HG03558 (cell line): Measurements from ENCODE around the gene THBS1.

Source experiments
- ATAC-seq: cut with Tn5 transposase; IDR thresholded peaks from one replicate; pipeline ENCODE4 v1.9.1; 2021; ENCODE audit warnings: moderate number of reproducible peaks; ENCODE audit not compliant: unreplicated experiment; ENCODE audit errors: extremely low read depth

Gene THBS1

DNA sequence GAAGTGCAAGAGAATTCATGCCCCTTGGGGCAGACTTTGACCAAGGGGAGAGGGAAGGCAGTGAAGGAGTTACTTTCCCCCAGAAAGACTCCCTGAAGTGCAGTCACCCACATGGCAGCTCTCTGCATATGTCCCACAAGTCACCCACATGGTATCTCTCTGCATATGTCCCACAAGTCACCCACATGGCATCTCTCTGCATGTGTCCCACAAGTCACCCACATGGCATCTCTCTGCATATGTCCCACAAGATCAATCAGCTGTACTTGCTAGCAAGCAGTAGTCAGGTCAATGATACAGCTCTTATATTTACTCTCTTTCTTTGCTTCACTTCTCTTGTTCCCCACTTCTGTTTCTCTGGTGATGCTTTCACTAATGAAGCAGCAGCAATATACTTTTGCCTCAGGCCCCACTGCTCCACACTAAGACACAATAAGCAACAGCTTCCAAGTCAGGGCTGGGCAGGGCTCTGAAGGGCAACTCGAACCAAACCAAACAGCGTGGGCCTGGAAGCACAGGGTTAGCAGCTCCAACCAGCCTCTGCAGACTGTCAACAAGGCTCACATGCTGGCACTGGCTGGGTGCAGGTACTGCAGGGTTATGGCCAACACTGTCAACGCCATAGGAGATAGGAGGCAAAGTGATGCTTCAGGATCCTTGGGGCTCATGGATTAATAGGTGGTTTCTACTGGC lies 46.7 kb downstream of the THBS1 start:
- no peak for ATAC-seq

DNA sequence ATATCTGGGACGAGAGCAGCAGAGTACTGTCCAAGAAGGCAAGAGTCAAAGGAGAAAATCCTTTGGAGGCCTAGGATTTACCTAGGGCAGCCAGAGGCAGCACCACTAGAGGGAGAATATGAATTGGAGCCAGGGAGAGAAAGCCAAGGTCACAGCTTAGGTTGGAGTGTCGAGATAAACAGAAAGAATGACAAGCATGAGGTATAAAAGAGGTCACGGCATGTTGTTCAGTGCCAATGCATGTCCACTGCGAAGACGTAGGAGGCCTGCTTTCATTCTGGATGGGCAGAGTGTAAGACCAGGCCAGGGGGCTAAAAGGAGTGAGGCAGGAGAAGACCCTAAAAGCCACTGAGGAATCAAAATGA lies 47.2 kb downstream of the THBS1 start:
- ATAC-seq, result no peak

DNA sequence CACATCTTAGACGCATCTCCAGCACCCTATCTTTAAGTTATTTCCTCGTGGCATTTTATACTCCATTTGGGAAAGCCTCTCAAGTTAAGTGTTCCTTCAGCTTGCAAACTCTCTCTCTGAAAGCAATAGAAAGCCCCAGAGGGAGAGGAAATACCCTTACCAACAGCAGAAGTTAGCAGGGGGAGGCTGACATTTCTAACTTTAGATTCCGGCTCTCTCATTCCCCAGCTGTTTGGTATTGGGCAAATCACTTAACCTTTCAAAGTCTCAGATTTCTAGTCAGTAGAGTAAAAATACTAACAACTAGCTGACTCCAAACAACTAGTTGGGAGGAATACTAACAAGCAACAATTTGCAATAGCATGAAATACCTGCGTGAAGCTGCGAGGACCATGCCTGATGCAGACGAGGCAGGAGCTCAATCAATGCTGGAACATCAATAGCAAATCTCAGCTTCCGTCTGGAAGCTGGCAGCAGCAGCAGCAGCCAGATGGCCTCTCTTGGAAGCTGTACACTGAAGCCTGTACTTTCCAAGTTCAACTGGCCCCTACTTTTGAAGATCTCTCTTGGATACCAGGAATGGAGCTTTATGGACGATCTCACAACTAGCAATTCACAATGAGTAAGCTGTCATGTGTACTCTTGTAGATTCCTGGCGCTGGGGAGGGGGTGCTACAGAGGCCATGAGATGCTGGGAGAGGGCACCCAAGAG lies 47.8 kb downstream of the THBS1 start:
- no peak for ATAC-seq

DNA sequence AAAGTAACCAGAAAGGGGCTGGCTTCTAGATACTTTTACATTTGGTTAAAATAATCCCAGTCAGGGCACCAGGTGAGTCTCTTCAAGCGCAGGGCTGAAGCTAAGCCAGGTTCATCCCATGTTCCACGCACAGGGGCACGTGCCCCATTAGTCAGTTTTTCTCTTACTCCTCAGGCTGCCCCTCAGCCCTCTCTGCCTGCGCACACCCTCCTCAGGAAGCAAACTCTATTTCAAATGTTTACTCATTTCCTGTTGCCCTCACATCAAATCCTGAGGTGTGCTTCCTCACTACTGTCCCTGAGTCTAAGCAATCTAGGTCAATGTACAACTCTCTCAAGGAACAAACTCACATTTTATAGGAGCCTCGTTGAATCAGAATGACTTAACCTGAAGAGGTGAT lies 48.5 kb downstream of the THBS1 start:
- ATAC-seq, result no peak

DNA sequence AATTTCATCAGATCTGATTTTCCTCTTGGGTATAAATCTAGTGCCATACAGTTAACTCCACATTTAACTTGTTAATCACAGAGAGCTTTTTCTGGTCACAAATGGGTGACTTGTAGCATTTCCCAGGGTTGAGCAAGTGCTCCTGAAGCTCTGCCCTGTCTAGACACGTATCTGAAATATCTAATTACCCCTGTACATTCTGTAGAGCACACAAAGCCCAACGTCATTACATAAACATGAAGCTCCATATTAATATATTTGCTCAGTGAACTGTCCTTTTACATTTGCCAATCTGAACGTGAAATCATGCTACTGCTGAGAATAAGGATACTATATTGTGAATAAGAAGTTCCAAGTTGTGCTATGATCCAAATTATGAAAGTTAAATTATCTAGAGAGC lies 49.0 kb downstream of the THBS1 start:
- no peak for ATAC-seq

DNA sequence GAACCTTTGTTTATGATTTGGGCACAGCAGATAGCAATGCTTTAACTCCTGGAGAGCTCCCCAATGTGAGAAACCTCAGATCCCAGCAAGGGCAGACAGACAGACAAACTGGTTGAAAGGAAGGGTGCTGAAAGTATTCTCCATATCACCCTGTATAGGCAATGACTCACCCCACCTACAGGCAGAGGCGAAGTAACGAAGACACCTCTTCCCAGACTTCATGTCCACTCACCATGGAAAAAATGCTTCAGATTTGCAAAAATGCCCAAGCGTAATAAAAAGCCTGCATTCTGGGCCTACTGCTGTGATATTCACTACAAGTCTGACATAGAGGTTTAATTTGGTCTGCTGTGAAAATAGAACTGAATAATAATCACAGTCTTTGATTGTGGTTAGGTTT lies 50.5 kb downstream of the THBS1 start:
- ATAC-seq, result no peak

DNA sequence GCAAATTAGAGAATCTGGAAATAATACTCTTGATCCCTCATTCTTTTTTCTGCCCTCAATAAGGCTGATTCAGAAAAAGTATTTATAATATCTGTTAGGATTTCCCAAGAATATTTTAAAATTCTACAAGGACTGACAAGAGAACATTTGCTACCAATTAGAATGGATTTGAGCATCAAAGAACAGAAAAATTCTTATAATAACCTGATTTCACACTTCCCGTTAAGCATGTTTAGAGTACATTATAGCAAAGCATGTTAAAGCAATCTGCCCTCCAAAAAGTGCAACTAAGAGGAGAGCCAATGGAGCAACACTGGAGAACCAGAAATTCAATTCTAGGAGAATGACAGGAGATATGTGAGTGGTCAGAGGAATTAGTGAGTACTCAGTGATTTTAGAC lies 57.2 kb downstream of the THBS1 start:
- ATAC-seq, result no peak

DNA sequence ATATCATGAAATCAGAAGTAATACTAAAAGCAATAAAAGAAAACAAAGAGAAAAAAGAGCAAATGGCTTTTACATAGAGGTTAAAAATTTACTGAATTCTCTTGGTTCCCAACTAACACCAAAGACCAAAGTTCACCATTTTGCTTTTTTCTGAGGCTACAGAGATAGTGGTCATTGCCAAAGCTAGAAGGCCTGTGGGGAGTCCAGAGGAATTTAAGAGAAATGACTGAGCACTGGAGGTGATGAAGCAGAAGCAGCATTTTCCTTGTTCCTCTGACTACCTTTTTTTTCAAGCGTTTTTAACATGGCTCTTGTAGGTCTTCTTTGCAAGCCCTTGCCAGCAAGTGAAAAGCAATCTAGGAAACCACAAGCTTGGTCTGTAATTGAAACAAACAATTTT lies 58.2 kb downstream of the THBS1 start:
- no peak for ATAC-seq

DNA sequence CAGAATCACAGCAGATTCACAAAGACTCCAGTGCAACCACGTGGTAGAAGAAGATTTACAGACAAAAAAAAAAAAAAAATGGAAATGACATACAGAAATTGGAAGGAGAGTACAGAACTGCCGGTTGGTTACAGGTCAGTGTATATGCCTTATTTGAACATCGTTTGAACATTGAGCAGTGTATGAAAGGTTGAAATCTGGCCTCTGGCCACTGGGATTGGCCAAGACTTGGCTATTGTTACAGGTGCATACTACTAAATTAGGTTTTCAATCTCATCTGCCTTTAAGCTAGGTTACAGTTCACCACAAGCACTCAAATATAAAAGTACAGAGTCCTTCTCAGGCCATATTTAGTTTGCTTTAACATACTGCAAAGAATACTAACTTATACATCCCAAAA lies 59.8 kb downstream of the THBS1 start:
- no peak for ATAC-seq

DNA sequence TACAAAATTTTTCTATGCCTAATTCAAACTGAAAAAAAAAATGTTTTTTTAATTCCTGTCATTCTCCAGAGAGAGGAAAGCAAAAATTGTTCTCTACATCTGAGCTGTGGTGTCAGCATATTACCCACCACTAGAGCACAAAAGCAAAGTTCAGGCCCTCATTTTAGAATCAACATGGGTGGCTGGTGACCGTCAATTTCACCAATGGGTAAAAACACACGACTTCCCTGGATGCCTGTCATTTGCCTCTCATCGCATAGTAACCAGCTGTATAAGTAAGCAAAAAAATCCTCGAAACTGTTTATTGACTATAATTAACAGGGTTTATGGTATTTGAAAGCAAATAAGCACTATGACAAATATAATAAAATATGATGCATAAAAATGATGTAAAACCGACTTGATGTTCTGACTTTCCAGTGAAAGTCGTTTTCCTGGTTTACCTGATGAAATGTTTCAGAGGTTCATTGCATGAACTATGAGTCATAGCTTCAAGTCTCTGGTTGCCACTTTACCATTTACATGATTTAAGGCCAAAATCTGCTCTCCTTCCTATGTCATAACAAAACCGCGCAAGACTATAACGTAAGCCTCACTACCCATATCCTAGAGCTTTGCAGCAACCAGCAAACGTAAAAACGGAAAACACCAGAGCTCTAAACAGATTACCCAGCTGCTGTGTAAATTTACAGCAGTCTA lies 60.5 kb downstream of the THBS1 start:
- no peak for ATAC-seq

DNA sequence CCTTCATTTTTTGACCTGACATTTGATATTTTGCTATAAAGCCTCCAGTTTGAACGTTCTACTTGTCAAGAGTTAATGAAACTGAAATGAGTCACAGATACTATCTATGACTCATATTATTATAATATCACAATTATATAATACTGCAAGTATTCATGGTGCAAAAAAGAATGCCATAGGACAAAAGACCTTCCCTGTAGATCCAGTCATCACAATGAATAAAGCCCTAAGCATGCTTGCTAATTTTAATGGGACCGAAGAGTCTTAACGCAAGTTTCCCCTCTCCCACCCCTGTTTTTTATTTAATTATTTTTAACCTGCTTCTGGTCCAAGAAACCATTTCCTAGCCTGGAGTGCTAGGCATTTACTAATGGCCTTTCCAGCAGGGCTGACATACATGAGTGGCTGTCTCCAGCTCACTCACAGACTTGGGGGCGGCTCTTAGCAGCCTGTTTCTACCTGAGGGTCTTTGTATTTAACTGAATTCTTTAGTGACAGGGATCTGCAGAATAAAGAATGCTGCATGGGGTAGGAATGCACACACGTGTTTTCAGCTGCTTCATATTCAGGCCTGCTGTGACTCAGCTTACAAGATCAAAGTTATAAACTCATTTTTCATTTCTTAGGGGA lies 61.2 kb downstream of the THBS1 start:
- no peak for ATAC-seq

DNA sequence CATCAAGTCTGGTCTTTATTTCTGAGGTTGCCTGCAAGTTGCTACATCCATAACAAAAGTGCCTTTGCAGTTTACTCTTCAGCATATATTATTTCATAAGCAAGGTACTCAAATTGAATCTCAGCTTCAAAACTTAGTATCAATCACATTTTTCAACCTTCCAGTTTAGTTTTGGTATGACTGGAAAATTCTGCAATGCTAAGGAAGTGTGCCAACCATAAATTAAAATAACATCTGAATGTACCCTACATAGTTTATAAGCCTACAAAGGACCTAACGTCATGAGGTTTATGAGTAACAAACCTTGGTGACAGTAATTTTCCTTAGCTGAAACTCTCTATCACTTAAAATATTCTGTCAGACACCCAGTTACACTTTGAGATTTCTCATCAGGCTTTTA lies 62.8 kb downstream of the THBS1 start:
- no peak for ATAC-seq

DNA sequence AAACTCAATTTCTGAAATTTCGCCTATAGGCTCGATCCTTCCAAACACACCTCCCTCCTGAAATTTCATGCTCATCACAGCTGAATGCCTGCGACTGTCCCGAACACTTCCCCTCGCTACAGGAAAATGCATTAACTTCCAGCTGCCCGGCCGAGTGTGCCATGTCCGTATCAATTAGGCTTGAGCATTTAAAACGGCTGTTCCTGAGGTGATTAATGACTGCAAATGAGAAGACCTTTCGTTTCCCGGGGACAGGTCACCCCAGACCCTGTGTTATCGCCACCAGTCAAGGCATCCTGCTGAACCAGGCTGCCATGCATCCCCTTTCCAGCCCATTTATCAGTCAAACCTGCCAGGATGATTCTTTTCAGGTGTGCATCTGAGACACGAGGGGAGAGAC lies 63.3 kb downstream of the THBS1 start:
- ATAC-seq, result no peak

DNA sequence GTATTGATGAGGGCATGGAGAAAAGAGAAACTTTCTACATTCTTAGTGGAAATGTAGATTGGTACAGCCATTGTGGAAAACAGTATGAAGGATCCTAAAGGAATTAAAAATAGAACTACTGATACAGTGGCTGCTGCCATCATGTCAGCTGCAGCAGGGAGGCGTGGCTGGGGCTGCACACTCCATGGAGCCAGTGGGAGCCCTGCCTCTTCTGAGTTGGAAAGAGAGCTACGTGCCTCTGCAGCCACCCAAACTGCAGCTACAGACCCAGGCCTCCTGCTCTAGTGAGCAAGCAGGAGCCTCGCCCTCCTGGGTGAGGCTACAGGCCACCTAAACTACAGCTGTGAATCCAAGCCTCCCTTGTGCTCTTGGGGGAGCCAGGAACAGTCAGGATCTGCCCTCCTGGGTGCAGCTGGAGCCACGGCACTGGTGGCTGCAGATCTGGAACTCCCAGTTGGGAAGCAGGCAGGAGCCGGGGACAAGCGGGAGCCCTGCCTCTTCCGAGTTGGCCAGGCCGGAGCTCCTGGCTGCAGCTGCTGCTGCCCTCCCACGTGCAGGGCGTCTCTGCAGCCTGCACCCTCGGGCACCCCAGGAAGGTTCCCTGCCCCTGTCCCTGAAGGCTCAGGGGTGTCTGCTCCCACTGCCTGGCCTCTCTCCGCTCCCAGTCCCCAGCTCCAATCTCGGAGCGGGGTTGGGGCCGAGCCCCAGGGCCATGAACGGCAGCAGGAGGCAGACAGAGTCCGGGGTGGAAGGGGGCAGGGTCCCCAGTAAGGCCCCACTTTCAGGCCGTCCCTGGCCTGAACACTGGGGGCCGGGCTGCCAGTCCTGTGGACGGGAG lies 64.5 kb downstream of the THBS1 start:
- no peak for ATAC-seq

DNA sequence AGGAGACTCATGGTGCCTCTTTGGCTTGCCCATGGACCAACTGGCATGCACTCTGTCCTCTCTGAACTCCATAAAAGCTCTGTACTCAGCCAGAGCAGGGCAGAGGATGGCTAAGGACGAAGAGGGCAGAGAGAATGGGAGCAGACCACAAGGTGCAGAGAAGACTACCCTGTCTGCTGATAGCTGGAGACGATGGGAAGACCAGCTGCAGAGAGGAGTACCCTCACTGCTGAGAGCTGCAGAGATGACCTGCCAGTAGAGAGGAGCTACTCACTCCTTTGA lies 65.0 kb downstream of the THBS1 start:
- no peak for ATAC-seq

DNA sequence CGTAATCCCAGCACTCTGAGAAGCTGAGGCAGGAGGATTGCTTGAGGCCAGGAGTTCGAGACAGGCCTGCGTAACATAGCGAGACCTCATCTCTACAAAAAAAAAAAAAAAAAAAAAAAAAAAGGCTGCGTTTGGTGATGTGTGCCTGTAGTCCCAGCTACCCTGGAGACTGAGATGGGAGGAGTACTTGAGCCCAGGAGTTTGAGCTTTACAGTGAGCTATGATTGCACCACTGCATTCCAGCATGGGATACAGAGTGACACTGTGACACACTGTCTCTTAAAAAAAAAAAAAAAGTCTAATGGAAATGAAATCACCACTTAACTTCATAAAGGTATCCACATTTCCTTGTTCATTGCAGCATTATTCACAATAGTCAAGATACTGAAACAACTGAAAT lies 65.5 kb downstream of the THBS1 start:
- ATAC-seq, result no peak
